Measurements from ENCODE around the gene CAMK1D.

The CAMK1D gene

GRCh38 chr10:12431151-12432101 lies 82.1 kb downstream of the CAMK1D start:
- ATAC-seq = no peak
- TF ChIP-seq TCF4 (CRISPR knock-in tag; IDR thresholded peaks at IDR 0.05; ENCODE audit: borderline replicate concordance) = no peak
- TF ChIP-seq SNAI2 (CRISPR knock-in tag; IDR thresholded peaks at IDR 0.05) = no peak
- no peak for TF ChIP-seq BACH2 (CRISPR knock-in tag; IDR thresholded peaks at IDR 0.05; ENCODE audit: borderline replicate concordance)
- no peak for TF ChIP-seq ZNF565 (CRISPR knock-in tag; conservative IDR thresholded peaks at IDR 0.05; ENCODE audit: low read depth)
- no peak for TF ChIP-seq ZFP30 (CRISPR knock-in tag; IDR thresholded peaks at IDR 0.05)
- TF ChIP-seq TSHZ2 (CRISPR knock-in tag; IDR thresholded peaks at IDR 0.05) = no peak
- TF ChIP-seq PATZ1 (CRISPR knock-in tag; IDR thresholded peaks at IDR 0.05; ENCODE audit: borderline replicate concordance) = no peak
- no peak for TF ChIP-seq GLIS3 (CRISPR knock-in tag; IDR thresholded peaks at IDR 0.05)
- no peak for TF ChIP-seq ARNTL (CRISPR knock-in tag; IDR thresholded peaks at IDR 0.05; ENCODE audit: borderline replicate concordance, low read depth)

GRCh38 chr10:12432402-12433189 lies 83.2 kb downstream of the CAMK1D start:
- no peak for TF ChIP-seq TSHZ2 (CRISPR knock-in tag; IDR thresholded peaks at IDR 0.05)
- no peak for TF ChIP-seq ZNF565 (CRISPR knock-in tag; conservative IDR thresholded peaks at IDR 0.05; ENCODE audit: low read depth)
- TF ChIP-seq CSDC2 (CRISPR knock-in tag; IDR thresholded peaks at IDR 0.05) = no peak
- no peak for TF ChIP-seq CSRNP3 (CRISPR knock-in tag; IDR thresholded peaks at IDR 0.05)
- TF ChIP-seq PPARA (CRISPR knock-in tag; IDR thresholded peaks at IDR 0.05; ENCODE audit: borderline replicate concordance) = no peak
- no peak for TF ChIP-seq BACH2 (CRISPR knock-in tag; IDR thresholded peaks at IDR 0.05; ENCODE audit: borderline replicate concordance)
- no peak for TF ChIP-seq CREB5 (CRISPR knock-in tag; IDR thresholded peaks at IDR 0.05; ENCODE audit: low read depth)
- TF ChIP-seq OSR1 (CRISPR knock-in tag; IDR thresholded peaks at IDR 0.05) = no peak
- no peak for TF ChIP-seq ZNF70 (CRISPR knock-in tag; IDR thresholded peaks at IDR 0.05)
- TF ChIP-seq ZC3H10 (CRISPR knock-in tag; IDR thresholded peaks at IDR 0.05) = no peak
- no peak for TF ChIP-seq SNAI2 (CRISPR knock-in tag; IDR thresholded peaks at IDR 0.05)
- TF ChIP-seq ZNF8 (CRISPR knock-in tag; IDR thresholded peaks at IDR 0.05) = no peak
- no peak for TF ChIP-seq PATZ1 (CRISPR knock-in tag; IDR thresholded peaks at IDR 0.05; ENCODE audit: borderline replicate concordance)
- TF ChIP-seq ESRRG (CRISPR knock-in tag; IDR thresholded peaks at IDR 0.05) = no peak
- no peak for TF ChIP-seq TCF4 (CRISPR knock-in tag; IDR thresholded peaks at IDR 0.05; ENCODE audit: borderline replicate concordance)
- no peak for TF ChIP-seq ARNTL (CRISPR knock-in tag; IDR thresholded peaks at IDR 0.05; ENCODE audit: borderline replicate concordance, low read depth)
- TF ChIP-seq ZFP3 (CRISPR knock-in tag; IDR thresholded peaks at IDR 0.05) = no peak
- no peak for TF ChIP-seq ISL1 (CRISPR knock-in tag; IDR thresholded peaks at IDR 0.05)
- no peak for TF ChIP-seq POU6F1 (CRISPR knock-in tag; IDR thresholded peaks at IDR 0.05; ENCODE audit: borderline replicate concordance, low read depth)
- TF ChIP-seq TOX (CRISPR knock-in tag; IDR thresholded peaks at IDR 0.05; ENCODE audit: borderline replicate concordance) = no peak
- ATAC-seq = no peak

Measured in SK-N-SH treated with all-trans-retinoic acid at 6 μM for 48 hours (cell line).